HG03066 (cell line): ENCODE measurements around the gene SH3GLB2.

Experiments
- ATAC-seq: cut with Tn5 transposase; IDR thresholded peaks from one replicate; pipeline ENCODE4 v1.9.1; 2021; ENCODE audit warnings: low read depth; ENCODE audit not compliant: unreplicated experiment

Gene SH3GLB2

DNA sequence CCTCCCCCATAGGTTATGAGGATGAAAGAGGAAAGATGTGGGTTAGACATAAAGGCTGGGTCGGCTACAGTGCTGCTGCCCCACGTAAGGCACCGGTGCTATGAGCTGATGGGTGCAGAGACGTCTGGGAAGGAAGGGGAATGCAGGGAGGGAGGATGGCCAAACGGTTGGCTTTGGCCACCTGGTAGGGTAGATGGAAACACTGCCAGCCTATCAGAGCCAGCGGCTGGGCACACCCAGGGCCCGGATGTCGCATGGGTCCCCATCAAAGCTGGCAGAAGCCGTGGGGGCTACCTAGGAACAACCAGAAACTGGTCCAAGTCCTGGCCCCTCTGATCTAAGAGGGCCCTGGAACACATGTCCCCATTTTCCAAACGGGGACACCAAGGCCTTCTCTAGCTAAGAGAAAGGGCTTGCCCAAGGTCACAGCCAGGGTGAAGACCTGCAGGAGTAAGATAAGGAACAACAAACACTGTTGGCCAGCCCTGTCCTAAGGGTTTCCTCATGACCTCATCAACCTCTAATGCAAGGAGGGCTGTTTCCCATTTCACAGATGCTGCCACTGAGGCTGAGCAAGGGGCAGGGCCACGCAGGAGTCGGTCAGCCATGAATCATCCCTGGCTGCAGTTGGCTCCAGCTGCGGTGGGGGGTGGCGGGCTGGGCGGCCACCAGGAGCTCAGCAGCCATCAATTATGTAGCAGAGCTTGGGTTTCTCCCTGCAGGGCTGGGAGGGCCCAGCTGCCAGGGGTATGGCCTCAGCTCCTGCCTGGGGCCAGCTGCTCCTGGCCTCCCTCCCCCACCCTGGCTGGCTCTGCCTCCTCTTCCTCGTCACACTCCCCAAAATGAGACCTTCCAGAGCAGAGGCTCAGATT is 4.9 kb downstream of the SH3GLB2 start:
- no peak for ATAC-seq

DNA sequence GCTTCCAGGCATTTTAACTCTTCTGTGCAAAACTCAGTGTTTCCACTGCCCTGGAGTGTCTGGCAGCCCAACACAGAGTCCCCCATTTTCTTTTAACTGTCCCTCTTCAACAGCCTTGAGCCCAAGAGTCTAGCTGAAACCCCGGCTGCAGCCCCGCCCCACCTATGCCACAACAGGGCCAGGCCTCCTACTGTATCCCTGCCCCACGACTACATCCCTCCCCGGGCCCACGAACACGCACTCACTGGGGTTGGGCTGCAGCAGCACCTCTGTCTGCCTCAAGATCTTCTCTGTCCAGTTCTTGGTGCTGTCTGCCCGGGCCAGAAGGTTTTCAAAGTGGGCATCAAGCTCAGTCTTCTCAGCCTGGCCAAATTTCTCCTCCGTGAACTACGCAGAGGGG is 6.1 kb downstream of the SH3GLB2 start:
- ATAC-seq: no peak

DNA sequence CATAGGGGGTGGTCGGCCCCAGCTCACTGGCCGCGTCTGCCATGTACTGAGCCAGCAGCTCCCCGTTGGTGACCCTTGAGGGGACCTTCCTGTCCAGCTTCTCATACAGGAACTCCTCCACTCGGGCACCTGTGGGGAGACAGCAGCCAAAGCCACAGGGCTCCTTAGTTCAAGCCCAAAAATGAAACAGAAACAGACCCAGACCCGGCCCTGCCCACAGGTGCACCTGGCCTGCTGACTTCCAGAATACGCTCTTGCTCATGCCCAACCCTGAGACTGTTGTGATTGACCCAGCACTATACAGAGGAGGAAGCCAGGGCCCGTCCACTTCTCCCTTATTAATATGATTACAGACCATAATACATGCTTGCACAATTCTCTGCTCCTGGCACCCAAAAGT is 7.0 kb downstream of the SH3GLB2 start:
- peak; percentile 60 for ATAC-seq

- no peak for ATAC-seq
Measured at GRCh38 chr9:129014608-129015007, 13.5 kb downstream of the SH3GLB2 start.

DNA sequence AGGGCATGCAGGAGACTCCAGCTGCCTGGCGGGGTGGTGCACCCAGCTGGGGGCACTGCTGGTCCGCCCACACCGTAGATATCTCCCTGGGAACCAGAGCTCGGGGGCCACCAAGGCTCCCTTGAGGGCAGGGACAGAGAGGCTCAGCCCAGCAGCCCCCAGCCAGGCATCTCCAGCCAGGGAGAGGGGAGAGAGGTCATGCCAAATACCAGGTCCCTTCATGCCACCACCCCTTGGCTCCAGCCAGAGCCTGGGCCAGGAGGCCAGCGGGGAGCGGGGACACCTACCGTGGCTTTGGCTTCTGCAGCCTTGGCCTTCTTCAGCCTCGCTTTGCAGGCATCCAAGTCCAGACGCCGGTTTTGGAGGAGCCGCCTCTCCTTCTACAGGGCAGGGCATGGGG is 14.0 kb downstream of the SH3GLB2 start:
- no peak for ATAC-seq

- ATAC-seq: no peak
Measured at GRCh38 chr9:129013674-129014073, 14.5 kb downstream of the SH3GLB2 start.

GRCh38 chr9:129012893-129013448 is 15.2 kb downstream of the SH3GLB2 start:
- ATAC-seq: no peak

GRCh38 chr9:129012343-129012742 is 15.8 kb downstream of the SH3GLB2 start:
- ATAC-seq: no peak

DNA sequence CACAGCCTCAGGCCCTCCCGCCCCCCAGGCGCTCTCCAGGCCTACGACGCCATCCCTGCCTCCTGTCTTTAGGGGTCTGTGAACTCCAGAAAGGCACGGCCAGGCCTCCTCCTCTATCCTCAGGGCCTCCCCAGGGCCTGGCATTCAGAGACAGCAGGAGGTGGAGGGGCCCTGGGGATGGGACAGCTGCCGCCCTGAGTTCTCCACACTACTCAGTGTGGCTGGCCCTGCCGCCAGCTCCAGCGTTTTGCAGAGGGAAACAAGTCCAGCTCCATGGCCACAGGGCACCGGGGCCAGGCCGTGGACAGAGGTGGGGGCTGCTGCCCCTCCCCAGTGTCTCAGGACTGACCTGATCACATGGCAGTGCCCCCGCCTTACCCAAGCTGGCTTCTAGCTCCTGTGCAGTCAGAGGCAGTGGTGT is 16.4 kb downstream of the SH3GLB2 start:
- no peak for ATAC-seq

GRCh38 chr9:129011170-129011569 is 17.0 kb downstream of the SH3GLB2 start:
- ATAC-seq: no peak

- no peak for ATAC-seq
Measured at GRCh38 chr9:129010267-129010975, 17.7 kb downstream of the SH3GLB2 start.

DNA sequence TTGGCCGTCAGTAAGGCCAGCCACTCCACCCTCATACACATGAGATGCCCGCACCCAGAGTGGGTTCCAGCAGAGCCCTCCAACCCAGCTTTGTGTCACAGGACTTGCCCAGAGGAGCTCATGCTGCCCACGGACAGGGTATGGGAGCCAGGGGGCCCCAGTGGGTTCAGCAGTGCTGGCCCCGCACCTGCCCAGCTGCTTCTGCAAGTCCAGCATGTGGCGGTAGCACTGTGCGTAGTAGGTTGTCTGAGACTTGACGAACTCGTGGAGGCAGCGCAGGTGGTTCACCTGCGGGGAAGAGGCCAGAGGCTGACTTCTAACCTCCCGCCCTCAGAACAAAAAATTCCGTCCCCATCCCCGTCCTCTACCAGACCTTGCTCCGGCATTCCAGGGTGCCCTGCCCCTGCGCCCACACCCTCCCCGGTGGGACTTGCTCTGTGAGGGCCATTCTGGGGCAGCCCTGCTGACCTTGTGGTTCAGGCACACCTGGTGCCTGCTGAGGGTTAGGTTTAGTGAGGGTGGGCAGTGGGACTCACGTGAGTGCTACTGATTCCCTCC is 18.5 kb downstream of the SH3GLB2 start:
- ATAC-seq: no peak

DNA sequence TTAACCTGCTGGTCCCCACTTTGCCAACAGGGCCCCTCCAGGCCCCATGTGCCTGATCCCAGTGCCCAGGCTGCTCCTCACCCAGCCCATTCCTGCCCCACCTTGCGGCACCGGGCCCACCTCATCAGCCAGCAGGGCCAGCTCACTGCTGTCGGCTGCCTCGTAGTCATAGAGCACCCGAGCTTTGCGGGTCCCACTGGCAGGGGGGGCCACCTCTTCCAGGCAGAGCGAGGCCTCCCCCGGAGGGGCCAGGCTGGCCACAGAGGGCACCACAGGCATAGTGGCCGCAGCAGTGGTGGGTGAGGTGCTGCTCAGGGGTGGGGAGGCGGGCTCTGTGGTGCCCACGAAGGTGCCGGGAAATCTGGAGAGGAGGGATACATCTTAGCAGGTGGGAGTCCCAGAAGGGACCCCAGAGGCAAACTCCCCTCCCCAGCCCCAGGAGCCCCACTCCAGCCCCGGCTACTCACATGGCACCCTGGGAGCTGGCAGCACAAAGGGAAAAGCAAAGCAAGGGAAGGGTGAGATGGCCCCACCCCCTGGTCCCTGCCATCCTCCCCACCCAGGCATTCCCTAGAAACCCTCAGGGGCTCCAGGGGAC is 19.0 kb downstream of the SH3GLB2 start:
- no peak for ATAC-seq

DNA sequence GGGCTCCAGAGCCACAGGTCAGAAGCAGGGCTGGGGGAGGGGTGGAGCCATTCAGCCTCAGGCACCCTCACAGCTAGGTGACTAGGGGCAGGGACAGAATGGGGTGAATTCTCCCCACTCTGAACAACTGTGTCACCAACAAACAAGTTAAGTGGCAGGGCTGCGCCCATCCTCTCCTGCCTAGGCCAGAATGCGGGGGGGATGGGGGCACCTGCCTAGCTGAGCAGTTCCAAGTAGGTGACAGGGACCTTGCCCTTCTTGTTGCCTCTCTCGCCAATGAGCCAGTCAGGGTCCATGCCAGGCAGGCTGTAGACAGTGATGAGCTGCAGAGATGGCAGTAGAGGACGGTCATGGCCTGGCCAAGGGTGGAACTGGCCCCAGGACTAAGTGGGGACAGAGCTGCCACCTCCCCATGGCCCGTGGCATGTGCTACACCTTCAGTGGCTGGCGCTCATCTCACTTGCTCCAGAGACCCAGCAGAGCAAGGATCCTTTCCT is 19.6 kb downstream of the SH3GLB2 start:
- ATAC-seq: no peak

- ATAC-seq: no peak
Measured at GRCh38 chr9:129007766-129008468, 20.2 kb downstream of the SH3GLB2 start.

DNA sequence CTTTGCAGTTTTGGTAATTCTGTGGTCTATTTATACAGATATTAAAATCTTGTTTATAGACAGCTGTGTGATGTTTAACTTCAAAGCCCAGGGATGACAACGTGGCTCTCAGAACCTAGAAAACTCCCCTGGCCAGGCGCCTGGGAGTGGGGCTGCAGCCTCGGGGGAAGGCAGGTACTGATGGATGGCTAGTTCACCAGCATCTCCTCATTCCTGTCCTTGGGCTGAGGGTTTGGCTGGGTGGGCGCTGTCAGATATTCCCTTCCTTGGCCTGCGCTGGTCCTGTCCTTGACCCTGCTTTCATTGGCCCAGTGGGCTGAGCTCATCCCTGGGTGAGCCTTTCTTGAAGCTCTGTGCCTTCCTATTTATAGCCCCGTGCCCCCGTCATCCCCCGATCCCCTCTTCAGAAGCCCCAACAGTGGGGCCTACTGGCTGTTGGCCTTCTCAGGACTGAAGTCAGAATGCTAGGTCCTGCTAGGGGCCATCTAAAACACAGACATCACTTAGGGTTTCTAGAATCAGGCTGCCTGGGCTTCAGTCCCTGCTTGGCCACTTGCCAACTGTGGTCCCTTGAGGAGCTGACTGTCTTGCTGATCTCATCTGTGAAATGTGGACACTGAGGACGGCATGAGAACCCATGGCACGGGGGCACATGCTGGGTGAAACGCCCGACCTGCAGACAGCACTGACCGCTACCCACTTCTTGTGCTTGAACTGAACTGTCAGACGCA is 20.9 kb downstream of the SH3GLB2 start:
- no peak for ATAC-seq

DNA sequence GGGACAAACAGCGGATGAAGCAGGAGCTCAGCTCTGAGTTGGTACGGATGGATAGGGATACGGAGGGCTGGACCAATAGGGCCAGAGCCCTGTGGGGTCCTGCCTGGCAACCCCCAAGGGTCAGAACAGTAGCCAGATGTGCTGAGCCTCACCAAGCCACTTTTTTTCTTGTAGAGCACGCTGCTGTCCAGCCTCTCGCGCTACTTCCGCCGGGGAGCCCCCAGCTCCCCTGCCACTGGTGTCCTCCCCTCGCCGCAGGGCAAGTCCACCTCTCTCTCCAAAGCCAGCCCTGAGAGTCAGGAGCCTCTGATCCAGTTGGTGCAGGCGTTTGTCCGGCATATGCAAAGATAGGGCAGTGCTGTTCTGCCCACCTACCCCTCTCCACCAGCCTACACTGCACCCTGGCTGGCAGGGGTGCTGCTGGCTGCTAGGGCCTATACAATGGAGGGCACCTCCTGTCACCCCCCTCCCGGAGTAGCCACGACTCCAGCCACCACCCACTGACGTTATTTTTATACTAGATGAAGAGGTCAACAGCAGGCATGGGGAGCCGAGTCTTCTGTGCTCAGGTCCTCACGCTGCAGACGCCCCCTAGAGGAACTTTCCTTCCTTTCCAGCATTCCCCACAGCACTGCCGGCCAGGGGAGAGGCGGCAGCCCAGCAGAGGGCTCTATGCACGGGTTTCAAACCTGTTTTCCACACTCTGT is 21.6 kb downstream of the SH3GLB2 start:
- no peak for ATAC-seq

DNA sequence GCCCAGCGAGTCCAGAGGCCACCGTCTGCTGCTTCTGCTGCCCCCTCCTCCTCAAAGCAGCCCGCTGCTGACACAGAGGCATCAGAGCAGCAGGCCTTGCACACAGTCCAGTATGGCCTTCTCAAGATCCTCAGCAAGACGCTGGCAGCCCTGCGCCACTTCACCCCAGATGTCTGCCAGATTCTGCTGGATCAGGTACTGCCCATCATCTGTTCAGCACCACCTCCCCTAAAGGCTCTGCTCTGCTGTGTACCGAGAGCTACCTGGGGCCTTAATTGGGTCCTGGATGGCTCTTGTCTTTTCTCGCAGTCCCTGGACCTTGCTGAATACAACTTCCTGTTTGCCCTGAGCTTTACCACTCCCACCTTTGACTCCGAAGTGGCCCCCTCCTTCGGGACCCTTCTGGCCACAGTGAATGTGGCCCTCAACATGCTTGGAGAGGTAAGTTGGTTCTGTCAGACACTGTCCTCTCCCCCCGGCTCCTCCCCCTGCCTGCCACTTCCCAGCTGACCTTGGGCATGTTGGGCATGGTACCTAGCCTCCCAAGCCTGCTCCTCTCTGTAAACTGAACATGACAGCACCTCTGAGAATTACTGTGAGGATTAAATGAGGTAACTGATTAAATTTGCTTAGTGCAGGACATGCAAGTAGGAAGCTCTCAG is 22.7 kb downstream of the SH3GLB2 start:
- ATAC-seq: no peak
